DOHH2 (cell line): ENCODE data around the gene XRCC3.

Experiments used
- H3F3A ChIP-seq: fragments of 200-600 bp; sonication (generic), shearing (Covaris generic); 2 replicates; pipeline ENCODE4 v1.6.0; 2016; ENCODE audit warnings: antibody characterized with exemption, mild to moderate bottlenecking; ENCODE audit not compliant: control insufficient read depth, insufficient read depth
- H3K27ac ChIP-seq: fragments of 200-600 bp; sonication (generic); 2 replicates; pipeline ENCODE4 v1.5.1; 2014; ENCODE audit warnings: low read depth, mild to moderate bottlenecking, low read length, moderate library complexity
- H3K27me3 ChIP-seq: fragments of 200-600 bp; sonication (generic); 2 replicates; pipeline ENCODE4 v1.6.1; 2014; ENCODE audit warnings: mild to moderate bottlenecking, low read length, mixed read lengths; ENCODE audit not compliant: control insufficient read depth
- H3K36me3 ChIP-seq: fragments of 200-600 bp; sonication (generic); 2 replicates; pipeline ENCODE4 v1.6.1; 2014; ENCODE audit warnings: mild to moderate bottlenecking, low read length, moderate library complexity, mixed read lengths; ENCODE audit not compliant: control insufficient read depth
- H3K4me1 ChIP-seq: fragments of 200-600 bp; sonication (generic); 2 replicates; pipeline ENCODE4 v1.6.1; 2014; ENCODE audit warnings: mild to moderate bottlenecking, low read length, mixed read lengths; ENCODE audit not compliant: control insufficient read depth
- H3K4me2 ChIP-seq: fragments of 200-600 bp; sonication (generic); 2 replicates; pipeline ENCODE4 v1.6.0; 2014; ENCODE audit warnings: mild to moderate bottlenecking, low read length, moderate library complexity
- H3K4me3 ChIP-seq: fragments of 200-600 bp; sonication (generic); 2 replicates; pipeline ENCODE4 v1.5.1; 2014; ENCODE audit warnings: mild to moderate bottlenecking, low read length, mixed read lengths
- H3K79me2 ChIP-seq: fragments of 200-600 bp; sonication (generic); 2 replicates; pipeline ENCODE4 v1.6.1; 2014; ENCODE audit warnings: mild to moderate bottlenecking, low read length, mixed read lengths; ENCODE audit not compliant: control insufficient read depth
- H3K9me2 ChIP-seq: fragments of 200-600 bp; sonication (generic); replicated peaks from 2 replicates; pipeline ENCODE4 v1.6.1; 2014; ENCODE audit warnings: mild to moderate bottlenecking, low read length, mixed read lengths; ENCODE audit not compliant: control insufficient read depth
- H3K9me3 ChIP-seq: fragments of 200-600 bp; sonication (generic); 2 replicates; pipeline ENCODE4 v1.6.1; 2014; ENCODE audit warnings: antibody characterized with exemption, low read length, mixed read lengths; ENCODE audit not compliant: control insufficient read depth, insufficient read depth
- H4K20me1 ChIP-seq: fragments of 200-600 bp; sonication (generic); 2 replicates; pipeline ENCODE4 v1.6.0; 2014; ENCODE audit warnings: low read depth, mild to moderate bottlenecking, antibody characterized with exemption, low read length, moderate library complexity; ENCODE audit not compliant: control insufficient read depth, insufficient read depth
- CTCF ChIP-seq: fragments of 200-600 bp; sonication (generic); IDR thresholded peaks from one replicate; pipeline ENCODE4 v1.5.1; 2014; ENCODE audit warnings: antibody characterized with exemption, mild to moderate bottlenecking, low read depth, low read length; ENCODE audit not compliant: poor library complexity, severe bottlenecking
- EZH2phosphoT487 ChIP-seq: fragments of 200-600 bp; sonication (generic); IDR thresholded peaks from 2 replicates; pipeline ENCODE4 v1.6.1; 2017; ENCODE audit warnings: borderline replicate concordance, mild to moderate bottlenecking, antibody characterized with exemption, low read length, moderate library complexity, mixed read lengths

Gene XRCC3

GRCh38 chr14:103687712-103688111, 27.5 kb downstream of the XRCC3 start:
- H3K9me2 ChIP-seq = no peaks in the 10 kb centered on the region
- H3K36me3 ChIP-seq = peaks cover 58% of the 10 kb centered on the region
- no peak for TF ChIP-seq EZH2phosphoT487
- no peak for TF ChIP-seq CTCF
- no peaks in the 10 kb centered on the region for H4K20me1 ChIP-seq
- no peaks in the 10 kb centered on the region for H3K9me3 ChIP-seq
- H3K27ac ChIP-seq = no peak overlapping the region
- H3K4me3 ChIP-seq = no peak overlapping the region
- peaks cover 42% of the 10 kb centered on the region for H3F3A ChIP-seq
- H3K27me3 ChIP-seq = no peaks in the 10 kb centered on the region
- no peak overlapping the region for H3K4me2 ChIP-seq
- H3K4me1 ChIP-seq = peaks cover 44% of the 10 kb centered on the region
- peaks cover 26% of the 10 kb centered on the region for H3K79me2 ChIP-seq

GRCh38 chr14:103686831-103687485, 28.3 kb downstream of the XRCC3 start:
- no peaks in the 10 kb centered on the region for H3K9me2 ChIP-seq
- no peak overlapping the region for H3K4me3 ChIP-seq

GRCh38 chr14:103685276-103686211, 29.7 kb downstream of the XRCC3 start:
- Histone ChIP-seq H3F3A (peaks cover 25% of the 10 kb centered on the region), H3K9me3 (no peaks in the 10 kb centered on the region), H3K27ac (no peak overlapping the region), H3K79me2 (peaks cover 23% of the 10 kb centered on the region), H3K36me3 (peaks cover 66% of the 10 kb centered on the region), H3K27me3 (no peaks in the 10 kb centered on the region), H3K4me2 (no peak overlapping the region), H3K9me2 (no peaks in the 10 kb centered on the region), H3K4me1 (peaks cover 23% of the 10 kb centered on the region), H4K20me1 (no peaks in the 10 kb centered on the region), H3K4me3 (no peak overlapping the region)
- TF ChIP-seq CTCF = no peak
- TF ChIP-seq EZH2phosphoT487 = no peak

More at GRCh38 chr14:103686831-103687485, 28.3 kb downstream of the XRCC3 start:
- H4K20me1 ChIP-seq = no peaks in the 10 kb centered on the region
- TF ChIP-seq CTCF (no peak), EZH2phosphoT487 (no peak)
- no peak overlapping the region for H3K27ac ChIP-seq
- no peaks in the 10 kb centered on the region for H3K9me3 ChIP-seq
- H3K36me3 ChIP-seq = peaks cover 55% of the 10 kb centered on the region
- H3K4me2 ChIP-seq = no peak overlapping the region
- peaks cover 34% of the 10 kb centered on the region for H3F3A ChIP-seq
- H3K79me2 ChIP-seq = peaks cover 21% of the 10 kb centered on the region
- no peaks in the 10 kb centered on the region for H3K27me3 ChIP-seq
- peaks cover 37% of the 10 kb centered on the region for H3K4me1 ChIP-seq
